ENCODE data around the gene RELT.

DNA sequence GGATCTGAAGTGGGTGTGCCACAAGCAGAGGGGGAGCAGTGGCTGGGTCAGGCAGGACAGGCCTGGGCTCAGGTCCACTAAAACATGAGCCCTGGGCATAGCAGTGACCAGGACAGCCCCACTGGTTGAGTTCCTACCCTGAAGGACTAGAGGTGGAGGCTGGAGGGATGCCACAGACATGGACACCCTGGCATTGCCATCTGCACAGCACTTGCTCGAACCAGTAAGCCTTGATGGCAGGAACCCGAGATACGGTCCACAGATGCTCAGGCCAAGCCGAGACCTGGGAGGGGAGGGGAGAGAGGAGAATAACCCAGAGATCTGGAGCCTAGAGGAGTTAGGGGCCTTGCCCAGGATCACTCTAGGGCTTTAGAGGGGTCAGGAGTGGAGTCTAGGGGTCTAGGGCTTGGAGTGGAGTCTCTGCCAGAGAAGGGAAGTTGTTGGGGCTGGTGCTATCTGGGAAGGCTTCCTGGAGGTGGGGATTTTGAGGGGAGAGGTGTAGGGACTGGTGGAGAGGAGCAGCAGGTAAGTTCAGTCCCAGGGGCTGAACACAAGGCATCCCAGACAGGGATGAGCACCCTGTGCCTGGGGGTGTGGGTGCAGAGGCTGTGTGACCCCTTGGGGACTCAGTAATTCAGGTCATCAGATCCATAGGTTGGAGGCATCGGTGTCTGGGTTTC, 30.6 kb upstream of the RELT start:
- TF ChIP-seq, protein P1, sequence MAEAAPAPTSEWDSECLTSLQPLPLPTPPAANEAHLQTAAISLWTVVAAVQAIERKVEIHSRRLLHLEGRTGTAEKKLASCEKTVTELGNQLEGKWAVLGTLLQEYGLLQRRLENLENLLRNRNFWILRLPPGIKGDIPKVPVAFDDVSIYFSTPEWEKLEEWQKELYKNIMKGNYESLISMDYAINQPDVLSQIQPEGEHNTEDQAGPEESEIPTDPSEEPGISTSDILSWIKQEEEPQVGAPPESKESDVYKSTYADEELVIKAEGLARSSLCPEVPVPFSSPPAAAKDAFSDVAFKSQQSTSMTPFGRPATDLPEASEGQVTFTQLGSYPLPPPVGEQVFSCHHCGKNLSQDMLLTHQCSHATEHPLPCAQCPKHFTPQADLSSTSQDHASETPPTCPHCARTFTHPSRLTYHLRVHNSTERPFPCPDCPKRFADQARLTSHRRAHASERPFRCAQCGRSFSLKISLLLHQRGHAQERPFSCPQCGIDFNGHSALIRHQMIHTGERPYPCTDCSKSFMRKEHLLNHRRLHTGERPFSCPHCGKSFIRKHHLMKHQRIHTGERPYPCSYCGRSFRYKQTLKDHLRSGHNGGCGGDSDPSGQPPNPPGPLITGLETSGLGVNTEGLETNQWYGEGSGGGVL (CRISPR knock-in tag; IDR thresholded peaks at IDR 0.05) = no peak
- no peak for TF ChIP-seq ZKSCAN3 (CRISPR knock-in tag; IDR thresholded peaks at IDR 0.05)
- TF ChIP-seq KLF16 (IDR thresholded peaks at IDR 0.05) = no peak
- no peak for TF ChIP-seq TGIF2 (CRISPR knock-in tag; IDR thresholded peaks at IDR 0.05)
- TF ChIP-seq, protein P2, sequence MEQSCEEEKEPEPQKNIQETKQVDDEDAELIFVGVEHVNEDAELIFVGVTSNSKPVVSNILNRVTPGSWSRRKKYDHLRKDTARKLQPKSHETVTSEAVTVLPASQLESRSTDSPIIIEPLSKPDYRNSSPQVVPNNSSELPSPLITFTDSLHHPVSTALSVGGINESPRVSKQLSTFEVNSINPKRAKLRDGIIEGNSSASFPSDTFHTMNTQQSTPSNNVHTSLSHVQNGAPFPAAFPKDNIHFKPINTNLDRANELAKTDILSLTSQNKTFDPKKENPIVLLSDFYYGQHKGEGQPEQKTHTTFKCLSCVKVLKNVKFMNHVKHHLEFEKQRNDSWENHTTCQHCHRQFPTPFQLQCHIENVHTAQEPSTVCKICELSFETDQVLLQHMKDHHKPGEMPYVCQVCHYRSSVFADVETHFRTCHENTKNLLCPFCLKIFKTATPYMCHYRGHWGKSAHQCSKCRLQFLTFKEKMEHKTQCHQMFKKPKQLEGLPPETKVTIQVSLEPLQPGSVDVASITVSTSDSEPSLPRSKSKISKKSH (CRISPR knock-in tag; IDR thresholded peaks at IDR 0.05) = no peak
- no peak for TF ChIP-seq ZFPM2 (CRISPR knock-in tag; IDR thresholded peaks at IDR 0.05)

Data from K562 (cell line).